Fibroblast of villous mesenchyme (primary cell): ENCODE measurements around the gene CAMK1D. TPM values are rescaled to one million over a fixed set of nuclear protein-coding genes. Genes with fewer than 3 reads are reported as not detected.

Experiments
- DNase-seq: peaks from one replicate; pipeline ENCODE4 v3.0.0-alpha.2; 2010; ENCODE audit warnings: low read depth
- H3K4me3 ChIP-seq: 2 replicates; pipeline ENCODE4 v1.5.1; 2011; ENCODE audit warnings: low read depth, mild to moderate bottlenecking, low read length
- CTCF ChIP-seq: IDR thresholded peaks from 2 replicates; pipeline ENCODE4 v1.5.1; 2012; ENCODE audit warnings: low read depth, mild to moderate bottlenecking, low read length; ENCODE audit not compliant: insufficient read depth
- total RNA-seq: library from RNA; depleted of rRNA; stranded (reverse); fragments of >200 nt; gene quantifications from 2 replicates; pipeline ENCODE4 v1.2.3, GENCODE V29; 2012

CAMK1D gene
- total RNA-seq, 1 donor, result 1.3 TPM

DNA sequence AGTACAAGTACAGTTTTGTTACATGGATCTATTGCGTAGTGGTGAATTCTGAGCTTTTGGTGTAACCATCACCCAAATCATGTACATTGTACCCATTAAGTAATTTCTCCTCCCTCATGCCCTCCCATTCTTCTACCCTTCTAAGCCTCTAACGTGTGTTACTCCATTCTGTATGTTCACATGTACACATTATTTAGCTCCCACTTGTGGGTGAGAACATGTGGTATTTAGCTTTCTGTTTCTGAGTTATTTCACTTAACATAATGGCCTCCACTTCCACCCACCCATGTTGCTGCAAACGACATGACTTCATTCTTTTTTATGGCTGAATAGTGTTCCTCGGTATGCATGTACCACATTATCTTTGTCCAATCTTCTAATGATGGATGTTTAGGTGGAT, 251.3 kb downstream of the CAMK1D start:
- TF ChIP-seq CTCF, result no peak
- H3K4me3 ChIP-seq, result no peak overlapping the region
- no peak for DNase-seq

- H3K4me3 ChIP-seq, result no peak overlapping the region
- no peak for TF ChIP-seq CTCF
- DNase-seq, result no peak
Measured at GRCh38 chr10:12602521-12602920, 253.2 kb downstream of the CAMK1D start.

DNA sequence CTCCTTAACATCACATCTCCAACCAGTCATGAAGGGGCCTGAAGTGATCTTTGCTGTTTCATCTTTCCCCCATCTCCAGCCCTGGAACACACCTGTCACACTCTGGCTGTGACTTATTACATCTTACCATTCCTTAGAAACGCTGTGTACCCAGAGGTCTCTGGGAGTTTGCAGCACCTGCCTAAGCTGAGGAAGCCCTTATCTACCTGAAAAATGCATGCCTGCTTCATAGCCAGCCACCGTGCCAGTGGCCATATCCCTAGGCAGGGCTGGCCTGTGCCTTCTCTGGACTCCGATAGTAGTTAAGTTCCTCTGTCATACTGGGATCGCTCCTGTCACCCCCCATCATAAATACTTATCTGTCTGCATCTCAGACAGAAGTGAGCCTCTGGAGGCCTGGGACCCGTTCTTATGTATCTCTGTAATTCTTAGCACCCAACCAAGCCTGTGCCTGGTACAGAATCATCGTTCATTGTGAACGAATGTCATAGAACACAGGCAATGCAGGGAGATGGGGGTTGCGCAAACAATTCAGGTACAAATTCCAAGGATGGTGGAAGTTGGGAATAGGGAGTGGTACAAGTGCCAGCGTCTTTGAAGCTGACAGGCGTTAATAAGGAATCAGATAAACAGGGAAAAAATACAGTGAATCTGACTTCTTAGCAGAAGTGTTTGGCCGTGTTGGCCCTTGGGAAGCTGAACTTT, 254.6 kb downstream of the CAMK1D start:
- no peak for TF ChIP-seq CTCF
- H3K4me3 ChIP-seq, result no peak overlapping the region
- DNase-seq, result no peak

- peak; percentile 64 for DNase-seq
- no peak for TF ChIP-seq CTCF
- H3K4me3 ChIP-seq, result peak overlapping the region; percentile 27
Measured at GRCh38 chr10:12605580-12606405, 256.4 kb downstream of the CAMK1D start.

- TF ChIP-seq CTCF, result no peak
- no peak overlapping the region for H3K4me3 ChIP-seq
- DNase-seq, result no peak
Measured at GRCh38 chr10:12606461-12606860, 257.1 kb downstream of the CAMK1D start.

DNA sequence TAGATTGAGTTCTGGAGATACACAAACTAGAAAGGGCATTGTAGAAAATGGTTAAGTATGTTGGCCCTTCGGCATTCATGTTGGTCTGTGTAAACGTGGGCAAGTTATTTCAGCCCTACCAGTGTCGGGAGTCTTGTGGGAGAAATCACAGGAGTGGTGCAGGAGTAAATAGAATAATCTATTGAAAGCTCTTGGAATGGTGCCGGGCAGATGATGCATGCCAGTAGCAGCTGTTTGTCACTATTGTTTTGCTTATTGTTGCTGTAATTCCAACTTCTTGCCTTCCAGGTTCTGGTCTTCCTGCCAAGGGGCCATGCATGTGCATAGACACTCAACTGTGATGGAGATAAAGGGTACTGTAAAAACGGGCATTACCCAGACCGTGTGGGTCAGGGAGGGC, 259.4 kb downstream of the CAMK1D start:
- DNase-seq, result no peak
- no peak for TF ChIP-seq CTCF
- no peak overlapping the region for H3K4me3 ChIP-seq
